Measurements from ENCODE around the gene KIRREL1.

The KIRREL1 gene

DNA sequence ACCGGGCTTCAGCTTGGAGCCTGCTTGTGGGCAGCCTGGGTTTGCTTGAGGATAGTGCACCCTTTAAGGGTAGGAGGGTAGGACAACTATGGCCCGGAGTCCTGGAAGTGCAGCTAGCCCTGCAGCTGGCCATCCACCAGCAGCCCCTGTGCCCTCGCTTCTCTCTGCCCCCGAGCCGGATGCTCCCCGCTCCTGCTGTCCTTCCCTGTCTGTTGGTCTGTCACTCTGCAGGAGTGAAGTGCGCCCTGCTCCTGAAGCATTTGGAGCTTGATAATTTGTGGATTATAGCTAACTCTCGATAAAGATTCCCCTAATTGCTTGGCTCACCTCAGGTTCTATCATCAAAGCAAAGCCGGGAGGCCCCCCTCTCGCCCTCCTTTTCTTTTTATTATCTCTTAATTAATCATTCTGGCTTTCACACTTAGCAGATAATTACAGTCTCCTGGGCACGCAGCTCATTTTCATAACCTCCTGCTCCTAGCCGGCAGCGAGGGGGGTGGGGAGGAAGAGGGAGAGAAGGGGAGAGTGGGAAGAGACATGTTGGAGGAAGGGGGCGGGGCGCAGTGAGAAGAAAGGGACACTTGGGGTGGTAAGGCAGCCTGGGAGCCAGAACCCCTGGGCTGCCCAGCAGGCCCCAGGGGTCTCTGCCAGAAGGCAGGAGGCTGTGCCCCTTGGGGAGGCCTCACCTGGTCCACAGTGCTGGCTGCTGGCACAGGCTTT is 14.4 kb downstream of the KIRREL1 start:
- DNase-seq: no peak

DNA sequence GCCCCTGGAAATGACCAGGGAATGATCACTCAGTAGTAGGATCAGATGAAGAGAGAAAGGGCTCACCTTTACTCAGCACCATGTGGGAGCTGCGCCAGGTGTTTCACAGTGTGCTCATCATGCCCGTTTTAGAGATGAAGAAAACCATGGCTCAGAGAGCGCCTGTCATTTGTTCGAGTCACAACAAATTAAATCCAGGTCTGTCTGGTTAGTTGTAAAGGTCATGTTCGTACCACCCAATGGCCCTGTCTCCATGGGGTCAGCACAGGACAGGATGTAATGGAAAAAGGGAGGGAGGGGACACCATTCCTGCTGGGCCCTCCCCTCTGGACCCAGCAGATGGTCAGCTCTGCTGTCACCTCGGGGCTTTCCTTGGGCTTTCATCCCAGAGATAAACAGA is 15.2 kb downstream of the KIRREL1 start:
- DNase-seq: no peak

DNA sequence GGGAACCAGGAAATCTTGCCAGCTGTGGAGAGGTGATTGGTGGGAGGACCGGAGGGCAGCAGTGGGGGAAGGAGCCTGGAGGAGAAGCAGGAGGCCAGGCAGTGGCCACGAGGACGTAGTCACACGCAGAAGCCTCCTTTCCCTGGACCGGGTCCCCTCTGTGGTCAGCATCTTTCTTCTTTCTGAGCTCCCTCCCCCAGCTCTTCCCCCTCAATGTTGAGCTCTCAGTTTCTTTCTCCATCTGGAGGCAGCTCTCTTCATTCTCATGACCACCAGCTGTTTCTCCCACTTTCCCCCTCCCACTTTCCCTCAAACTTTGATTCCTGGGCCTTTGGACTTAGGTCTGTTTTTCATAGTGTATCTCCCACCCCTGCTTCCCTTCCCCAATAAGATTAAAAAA is 18.3 kb downstream of the KIRREL1 start:
- no peak for DNase-seq

DNA sequence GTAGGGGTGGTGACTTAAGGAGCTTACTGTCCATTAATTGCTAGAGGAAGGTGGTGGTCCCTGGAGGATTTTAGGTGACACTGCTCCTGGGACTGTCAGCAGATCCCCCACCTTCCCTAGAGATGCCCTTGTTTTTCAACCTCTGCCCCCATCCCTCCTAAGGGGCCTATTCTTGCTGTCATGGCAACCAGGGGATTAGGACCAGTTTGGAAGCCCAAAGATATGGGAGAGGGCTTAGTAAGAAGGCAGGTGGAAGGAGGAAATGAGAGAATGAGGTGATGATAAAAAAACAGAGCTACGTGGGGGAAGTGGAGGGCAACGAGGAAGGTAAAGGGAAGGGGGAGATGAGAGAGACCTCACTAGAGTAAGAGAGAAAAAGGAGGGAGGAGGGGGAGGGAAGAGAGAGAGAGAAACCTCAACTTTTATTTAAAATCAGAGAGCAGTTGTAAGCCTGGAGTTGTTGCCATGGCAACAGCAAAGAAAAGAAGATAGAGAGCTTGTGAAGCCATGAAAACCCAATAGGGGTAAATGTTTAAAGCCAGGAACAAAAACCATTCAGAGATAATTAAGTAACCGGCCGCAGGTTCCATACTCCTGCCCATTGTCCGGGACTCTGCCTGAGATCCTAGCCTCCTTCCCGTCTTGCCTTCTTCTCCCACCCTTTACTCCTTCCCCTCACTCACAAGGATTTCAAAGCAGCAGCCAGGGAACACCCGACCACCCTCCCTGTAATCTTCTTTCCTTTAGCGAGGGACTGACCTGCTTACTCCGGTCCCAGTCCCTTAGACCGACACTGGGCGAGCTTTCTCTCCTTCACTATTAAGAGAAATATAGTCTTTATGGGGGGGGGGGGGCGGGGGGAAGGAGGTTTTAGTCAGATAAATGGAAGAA is 20.6 kb downstream of the KIRREL1 start:
- DNase-seq: no peak

GRCh38 chr1:158014731-158015320 is 21.4 kb downstream of the KIRREL1 start:
- DNase-seq: no peak

DNA sequence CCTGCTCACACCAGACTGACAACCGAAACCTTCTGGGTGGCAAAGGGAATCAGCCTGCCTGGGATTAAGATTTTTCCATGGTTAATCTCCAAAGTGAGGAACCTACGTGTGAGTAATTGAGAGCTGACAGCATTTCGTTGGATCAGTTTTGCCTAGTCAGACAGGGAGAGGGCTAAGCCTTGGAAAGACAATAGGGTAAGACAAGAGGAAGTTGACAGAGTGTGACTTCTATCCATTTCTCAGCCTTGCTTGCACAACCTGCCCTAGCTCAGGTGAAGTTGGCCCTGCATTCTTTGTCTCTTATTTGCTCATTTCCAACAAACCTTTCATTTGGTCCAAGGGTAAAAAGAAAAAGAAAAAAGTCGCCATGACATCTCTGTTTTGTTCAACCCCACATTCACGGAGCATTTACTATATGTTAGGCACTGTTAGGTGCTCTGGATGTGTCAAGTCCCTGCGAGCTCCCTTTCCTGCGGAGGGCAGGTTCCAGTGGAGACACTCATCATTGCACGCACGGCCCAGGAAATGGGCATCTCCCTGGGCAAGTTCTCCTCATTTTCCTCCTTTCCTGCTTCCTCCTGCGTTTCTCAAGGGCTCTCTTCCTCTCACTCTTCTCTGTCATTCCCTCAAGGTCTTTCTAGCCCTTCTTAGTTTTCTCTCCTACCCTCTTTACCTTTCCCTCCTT is 23.3 kb downstream of the KIRREL1 start:
- DNase-seq: no peak

- DNase-seq: no peak
Measured at GRCh38 chr1:158017800-158018595, 24.6 kb downstream of the KIRREL1 start.

DNA sequence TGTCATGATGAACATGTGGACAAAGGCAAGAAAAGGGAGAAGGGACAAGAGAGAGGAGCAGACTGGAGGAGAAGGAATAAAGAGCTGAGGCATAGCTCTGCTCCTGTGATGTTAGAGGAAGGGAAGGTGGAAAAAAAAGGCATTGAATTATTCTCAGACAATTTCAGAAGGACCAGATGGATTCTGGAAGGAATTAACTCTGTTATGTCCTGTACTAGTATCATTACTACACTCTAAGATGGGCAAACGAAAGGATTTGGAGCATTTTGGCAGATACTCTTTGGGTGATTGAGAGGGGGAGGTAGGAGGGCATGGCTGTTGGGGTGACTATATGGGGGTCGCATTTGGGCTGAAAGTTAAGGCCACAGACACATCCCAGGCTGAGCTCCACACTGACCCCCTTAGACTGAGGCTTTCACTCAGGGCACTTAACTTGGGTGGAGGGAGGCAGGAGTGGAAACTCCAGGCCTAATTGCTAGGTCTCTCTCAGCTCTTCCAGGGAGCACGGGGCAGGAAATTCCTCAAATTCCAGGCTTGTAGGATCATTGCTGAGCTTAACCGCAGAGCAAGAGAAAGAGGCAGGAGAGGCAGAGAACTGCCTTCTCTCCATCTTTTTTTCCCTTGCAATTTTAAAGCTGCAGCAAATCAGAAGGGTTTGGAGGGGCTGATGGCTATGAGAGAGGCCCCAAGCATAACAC is 25.9 kb downstream of the KIRREL1 start:
- no peak for DNase-seq

GRCh38 chr1:158020259-158020885 is 26.9 kb downstream of the KIRREL1 start:
- DNase-seq: no peak

DNA sequence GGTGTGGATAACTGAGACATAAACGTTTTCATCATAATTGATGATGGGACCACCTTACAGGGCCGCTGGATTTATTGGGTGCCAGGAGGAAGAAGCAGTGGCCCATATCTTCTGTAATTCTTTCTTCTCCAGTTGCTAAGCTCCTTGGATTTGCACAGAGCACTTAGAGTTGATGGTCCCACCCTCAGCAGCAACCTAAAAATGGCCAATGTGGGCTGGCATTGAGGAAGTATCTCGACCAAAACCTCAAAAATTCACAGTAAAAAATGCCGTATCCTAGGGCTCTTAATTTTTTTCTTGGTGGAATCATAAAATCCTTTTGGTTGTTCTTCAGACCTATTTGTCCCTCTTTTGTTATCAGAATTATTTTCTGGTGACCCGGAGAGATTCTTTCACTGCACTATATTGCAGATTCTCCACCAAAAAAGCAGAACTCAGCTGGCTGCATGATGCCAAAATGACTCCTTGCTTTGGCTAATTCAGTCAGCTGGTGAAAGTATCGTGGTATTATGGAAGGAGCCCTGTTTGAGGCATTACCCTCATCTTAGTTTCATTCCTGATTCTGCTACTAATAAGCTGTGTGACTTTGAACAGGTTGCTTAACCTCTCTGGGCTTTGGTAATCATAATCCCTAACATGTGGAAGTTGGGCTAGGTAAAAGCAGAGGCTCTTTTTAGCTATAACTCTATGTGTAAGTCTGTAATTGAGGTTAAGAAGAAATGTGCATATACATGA is 27.6 kb downstream of the KIRREL1 start:
- DNase-seq: no peak

- DNase-seq: no peak
Measured at GRCh38 chr1:158021721-158022120, 28.3 kb downstream of the KIRREL1 start.

DNA sequence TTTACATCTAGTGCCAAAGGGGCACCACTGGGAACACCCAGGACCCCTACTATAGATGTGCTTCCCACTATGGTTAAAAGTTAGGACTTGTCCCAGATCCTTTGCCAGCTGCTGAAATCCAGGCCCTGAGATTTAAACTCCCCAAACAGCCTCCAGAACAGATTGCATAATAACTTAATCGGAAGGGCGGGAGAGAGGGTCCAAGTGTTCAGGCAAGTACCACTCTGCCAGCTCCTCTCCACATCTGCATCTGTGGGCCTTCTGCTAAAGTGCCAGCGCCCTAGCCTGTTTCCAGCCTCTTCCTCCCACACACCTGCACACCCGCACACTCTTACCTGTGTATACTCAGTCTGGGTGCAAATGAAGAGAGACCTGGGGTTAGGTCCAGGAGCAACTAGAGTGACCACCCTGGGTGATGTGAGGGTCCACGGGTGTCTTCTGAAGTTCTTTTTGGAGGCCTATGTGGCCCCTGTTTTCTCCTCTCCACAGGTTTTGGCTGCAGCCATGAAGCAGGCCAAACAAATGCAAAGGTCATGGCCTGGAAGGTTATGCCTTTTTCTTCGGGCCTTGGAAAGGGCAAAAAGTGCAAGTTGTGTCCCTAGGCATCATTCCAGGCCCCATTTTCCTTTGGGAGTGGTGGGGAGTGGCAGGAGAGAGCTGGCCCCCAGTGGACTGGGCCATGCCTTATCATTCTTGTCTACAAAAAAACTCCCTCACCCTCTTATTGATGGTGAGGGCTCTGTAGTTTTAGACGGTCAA is 29.3 kb downstream of the KIRREL1 start:
- DNase-seq: no peak

DNA sequence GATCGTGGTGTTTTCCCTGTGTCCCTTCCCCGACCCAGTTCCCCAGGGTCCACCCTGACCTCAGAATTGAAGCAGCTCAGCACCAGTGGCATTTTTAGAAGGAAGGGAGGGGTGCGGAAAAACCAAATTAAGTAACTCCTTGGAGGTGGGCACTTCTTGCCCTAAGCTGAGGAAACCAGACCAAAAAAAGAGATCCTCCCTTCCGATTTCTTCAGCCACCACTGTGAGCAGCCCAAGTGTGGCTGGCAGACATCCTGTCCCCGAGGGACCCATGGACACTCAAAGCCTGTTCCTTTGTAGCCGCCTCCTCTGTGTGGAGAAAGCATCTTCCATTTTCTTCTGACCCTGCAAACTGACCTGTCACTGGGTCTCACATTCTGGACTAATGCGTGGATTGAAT is 31.3 kb downstream of the KIRREL1 start:
- DNase-seq: no peak

- DNase-seq: no peak
Measured at GRCh38 chr1:158025576-158026230, 32.3 kb downstream of the KIRREL1 start.

GRCh38 chr1:158026651-158027050 is 33.2 kb downstream of the KIRREL1 start:
- DNase-seq: no peak

DNA sequence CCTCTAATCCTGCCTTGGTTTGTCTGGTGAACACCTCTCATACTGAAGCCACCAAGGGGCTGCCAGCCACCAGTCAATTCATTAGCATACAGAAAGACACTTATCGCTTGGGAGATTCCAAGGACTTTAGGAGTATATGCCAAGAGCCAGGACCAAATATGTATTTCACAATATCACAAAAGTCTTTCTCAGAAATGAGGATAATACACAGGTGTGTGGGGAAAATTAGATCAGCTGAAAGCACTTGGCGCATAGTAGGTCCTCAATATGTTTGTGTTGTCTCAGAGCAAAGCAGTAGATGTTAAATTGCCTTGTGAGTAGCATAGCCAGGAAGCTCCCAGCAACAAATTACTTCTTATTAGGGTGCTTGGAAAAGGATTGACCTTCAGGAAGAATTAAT is 34.1 kb downstream of the KIRREL1 start:
- DNase-seq: no peak

- no peak for DNase-seq
Measured at GRCh38 chr1:158028969-158029368, 35.5 kb downstream of the KIRREL1 start.

- no peak for DNase-seq
Measured at GRCh38 chr1:158035014-158035413, 41.6 kb downstream of the KIRREL1 start.

GRCh38 chr1:158035976-158036583 is 42.6 kb downstream of the KIRREL1 start:
- no peak for DNase-seq
